Measurements from ENCODE around the gene DHX35. TPM values are rescaled to one million over a fixed set of nuclear protein-coding genes. Genes with fewer than 3 reads are reported as not detected.

Gene DHX35
- total and polyA plus RNA-seq, 2 of the 13 experiments (the other 11 are each of a cell fraction or from before 2014, with no cell fraction given) = 25.8 to 28.7 TPM

- TF ChIP-seq LRRFIP1 (CRISPR knock-in tag; conservative IDR thresholded peaks at IDR 0.05) (no peak), DPF2 (CRISPR knock-in tag; IDR thresholded peaks at IDR 0.05; ENCODE audit: borderline replicate concordance, low read depth) (no peak), ZNF264 (CRISPR knock-in tag; IDR thresholded peaks at IDR 0.05) (no peak; the same call in 1 of the 2 replicates), ZNF230 (CRISPR knock-in tag; IDR thresholded peaks at IDR 0.05) (peak; percentile 97), ZNF605 (CRISPR knock-in tag; IDR thresholded peaks at IDR 0.05) (peak; percentile 96), ZNF256 (CRISPR knock-in tag; conservative IDR thresholded peaks at IDR 0.05) (peak; percentile 87; the same call in 1 of the 2 replicates), ZNF296 (CRISPR knock-in tag; conservative IDR thresholded peaks at IDR 0.05) (peak; percentile 26; the same call in 1 of the 2 replicates), DMTF1 (CRISPR knock-in tag; IDR thresholded peaks at IDR 0.05) (no peak), ZNF776 (CRISPR knock-in tag; IDR thresholded peaks at IDR 0.05) (peak; percentile 91), JDP2 (CRISPR knock-in tag; IDR thresholded peaks at IDR 0.05; ENCODE audit: borderline replicate concordance) (no peak; the same call in 1 of the 2 replicates), ZNF619 (CRISPR knock-in tag; IDR thresholded peaks at IDR 0.05) (peak; percentile 93), ELK4 (CRISPR knock-in tag; IDR thresholded peaks at IDR 0.05; ENCODE audit: borderline replicate concordance) (no peak), ZNF773 (CRISPR knock-in tag; IDR thresholded peaks at IDR 0.05; ENCODE audit: borderline replicate concordance) (peak; percentile 64; the same call in 1 of the 2 replicates), MAZ (IDR thresholded peaks at IDR 0.05; ENCODE audit: borderline replicate concordance, low read depth, low read length) (peak; percentile 54; the same call in 1 of the 2 replicates), MAZ (CRISPR knock-in tag; IDR thresholded peaks at IDR 0.05; ENCODE audit: low read depth) (peak; percentile 90), RBFOX2 (IDR thresholded peaks at IDR 0.05; ENCODE audit: low read depth, low read length) (peak; percentile 99), SOX6 (IDR thresholded peaks at IDR 0.05) (no peak), SOX6 (CRISPR knock-in tag; IDR thresholded peaks at IDR 0.05) (peak; percentile 75), ZBTB10 (CRISPR knock-in tag; IDR thresholded peaks at IDR 0.05; ENCODE audit: borderline replicate concordance) (peak; percentile 67), ZSCAN20 (CRISPR knock-in tag; IDR thresholded peaks at IDR 0.05; ENCODE audit: borderline replicate concordance) (peak; percentile 83; the same call in 1 of the 2 replicates), FOXK1 (CRISPR knock-in tag; IDR thresholded peaks at IDR 0.05; ENCODE audit: borderline replicate concordance, low read depth) (peak; percentile 84)
These were observed 35.8 kb upstream of the DHX35 start, which contains the start of gene FAM83D (continued) for GRCh38 chr20:38926142-38926933.

Data from HepG2 (cell line).